GM18517 (cell line): ENCODE data around the gene MED4.
A peak's percentile ranks its signal among the peaks of the same experiment; 100 is the strongest.

ENCODE experiments used
- ATAC-seq: cut with Tn5 transposase; IDR thresholded peaks from one replicate; pipeline ENCODE4 v1.9.1; 2021; ENCODE audit warnings: mild to moderate bottlenecking, moderate library complexity; ENCODE audit not compliant: unreplicated experiment

MED4 gene

GRCh38 chr13:48038761-48039160 lies 56.1 kb downstream of the MED4 start:
- no peak for ATAC-seq

- ATAC-seq: peak; percentile 92
Observed at GRCh38 chr13:48037346-48038173, 57.3 kb downstream of the MED4 start, which contains the start of gene NUDT15. TSS of gene NUDT15 (plus strand) at chr13:48037726. CDS start at chr13:48037747, 21 bp downstream.

DNA sequence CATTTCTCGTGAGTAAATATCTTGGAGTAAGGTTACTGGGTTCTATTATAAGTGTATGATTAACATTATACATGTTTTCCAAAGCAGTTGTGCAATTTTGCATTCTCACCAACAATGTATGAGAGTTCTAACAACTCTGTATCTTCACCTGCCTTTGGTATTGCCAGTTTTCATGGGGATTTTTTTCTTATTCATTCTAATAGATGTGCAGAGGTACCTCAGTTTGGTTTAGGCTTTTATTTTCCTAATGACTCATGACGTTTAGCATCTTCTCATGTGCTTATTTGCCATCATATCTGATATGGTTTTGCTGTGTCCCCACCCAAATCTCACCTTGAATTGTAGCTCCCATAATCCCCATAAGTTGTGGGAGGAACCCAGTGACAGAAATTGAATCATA lies 65.0 kb downstream of the MED4 start:
- ATAC-seq: no peak

- no peak for ATAC-seq
Observed at GRCh38 chr13:48028066-48028465, 66.8 kb downstream of the MED4 start.
